Germinal center (tissue), 1 donor: Measurements from ENCODE around the gene RALB.
"Not testable (repeated sequence)": the region's sequence is repeated elsewhere in the genome, so short reads cannot be mapped to it uniquely, and the experiment has no call there.

Experiments
- DNase-seq: peaks from one replicate; pipeline ENCODE4 v3.0.0; 2012; ENCODE audit warnings: mixed read lengths, low spot score

The RALB gene

GRCh38 chr2:120293096-120294007 lies 40.7 kb downstream of the RALB start:
- no peak for DNase-seq

GRCh38 chr2:120294008-120294340 lies 41.3 kb downstream of the RALB start:
- peak; percentile 29 for DNase-seq

- no peak for DNase-seq
Measured at GRCh38 chr2:120298173-120298835, 45.7 kb downstream of the RALB start.

GRCh38 chr2:120299004-120299403 lies 46.4 kb downstream of the RALB start:
- DNase-seq, result no peak

GRCh38 chr2:120299561-120299960 lies 46.9 kb downstream of the RALB start:
- no peak for DNase-seq

GRCh38 chr2:120300385-120300784 lies 47.7 kb downstream of the RALB start:
- no peak for DNase-seq

- no peak for DNase-seq
Measured at GRCh38 chr2:120301284-120301683, 48.6 kb downstream of the RALB start.

- no peak for DNase-seq
Measured at GRCh38 chr2:120302301-120302700, 49.6 kb downstream of the RALB start.

- no peak for DNase-seq
Measured at GRCh38 chr2:120303177-120303576, 50.5 kb downstream of the RALB start.

- DNase-seq, result no peak
Measured at GRCh38 chr2:120305296-120305695, 52.6 kb downstream of the RALB start.

- DNase-seq, result no peak
Measured at GRCh38 chr2:120305937-120306490, 53.4 kb downstream of the RALB start.

- no peak for DNase-seq
Measured at GRCh38 chr2:120307482-120307881, 54.8 kb downstream of the RALB start.

- DNase-seq, result peak; percentile 18
Measured at GRCh38 chr2:120308038-120308910, 55.6 kb downstream of the RALB start.

GRCh38 chr2:120310136-120310535 lies 57.5 kb downstream of the RALB start:
- no peak for DNase-seq

GRCh38 chr2:120310841-120311240 lies 58.2 kb downstream of the RALB start:
- DNase-seq, result not testable (repeated sequence)

- DNase-seq, result no peak
Measured at GRCh38 chr2:120312076-120312475, 59.4 kb downstream of the RALB start.

GRCh38 chr2:120312860-120313694 lies 60.4 kb downstream of the RALB start:
- peak; percentile 58 for DNase-seq

- no peak for DNase-seq
Measured at GRCh38 chr2:120313695-120314615, 61.3 kb downstream of the RALB start.

- no peak for DNase-seq
Measured at GRCh38 chr2:120314690-120315366, 62.2 kb downstream of the RALB start.
